ENCODE results near the gene PPARD.

GRCh38 chr6:35295521-35296315 is 46.6 kb upstream of the PPARD start:
- TF ChIP-seq CTCF (IDR thresholded peaks at IDR 0.05; ENCODE audit: low read depth, low read length): no peak
- no peak for TF ChIP-seq EZH2phosphoT487 (IDR thresholded peaks at IDR 0.05; ENCODE audit: low read depth)
